Lung microvascular endothelial cell (primary cell): Measurements from ENCODE around the gene ZBTB16. TPM values are rescaled to one million over a fixed set of nuclear protein-coding genes. Genes with fewer than 3 reads are reported as not detected.

Experiments
- DNase-seq, 2 donors: peaks; one replicate each; pipeline versions ENCODE4 v3.0.0 to v3.0.0-alpha.2; 2010; ENCODE audit warnings: low read depth in 2 of 2
- total RNA-seq: library from RNA; depleted of rRNA; stranded (reverse); fragments of >200 nt; gene quantifications from 2 replicates; pipeline ENCODE4 v1.2.1, GENCODE V29; 2014

Gene ZBTB16
- total RNA-seq, 1 donor from 2014 or later: 22.0 TPM

DNA sequence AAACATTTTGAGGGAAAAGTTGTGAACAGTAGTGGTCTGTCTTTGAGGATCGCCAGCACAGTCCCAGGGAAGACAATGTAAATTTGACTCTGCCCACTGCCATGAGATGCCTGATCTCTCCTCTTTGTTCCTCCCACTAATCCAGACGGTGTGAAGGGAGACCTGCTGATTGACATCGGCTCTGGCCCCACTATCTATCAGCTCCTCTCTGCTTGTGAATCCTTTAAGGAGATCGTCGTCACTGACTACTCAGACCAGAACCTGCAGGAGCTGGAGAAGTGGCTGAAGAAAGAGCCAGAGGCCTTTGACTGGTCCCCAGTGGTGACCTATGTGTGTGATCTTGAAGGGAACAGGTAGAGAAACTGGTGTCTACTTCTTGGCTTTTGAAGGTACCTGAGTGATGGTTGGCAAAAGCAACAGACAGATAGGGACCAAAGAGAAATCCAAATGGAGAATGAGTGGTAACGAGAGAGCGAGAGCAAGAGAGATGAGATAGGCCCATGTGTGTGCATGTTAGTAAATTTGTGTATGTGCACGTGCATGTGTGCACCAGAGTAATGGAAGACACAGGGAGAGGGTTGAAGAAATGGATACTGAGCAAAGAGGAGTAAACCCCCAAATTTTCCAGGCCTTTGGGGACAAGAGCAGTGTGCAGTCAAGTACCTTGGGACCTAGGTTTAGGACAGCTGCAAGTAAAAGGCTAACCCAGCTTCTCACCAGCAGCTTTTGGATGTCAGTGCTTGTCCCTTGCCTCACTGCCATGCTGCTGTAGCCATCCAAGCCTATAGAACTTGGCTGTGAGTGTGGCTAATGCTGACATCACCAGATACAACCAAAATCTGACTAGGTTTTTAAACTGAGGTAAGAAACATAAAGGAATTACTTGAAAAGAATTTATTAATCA, 238.5 kb downstream of the ZBTB16 start:
- no peak for DNase-seq

DNA sequence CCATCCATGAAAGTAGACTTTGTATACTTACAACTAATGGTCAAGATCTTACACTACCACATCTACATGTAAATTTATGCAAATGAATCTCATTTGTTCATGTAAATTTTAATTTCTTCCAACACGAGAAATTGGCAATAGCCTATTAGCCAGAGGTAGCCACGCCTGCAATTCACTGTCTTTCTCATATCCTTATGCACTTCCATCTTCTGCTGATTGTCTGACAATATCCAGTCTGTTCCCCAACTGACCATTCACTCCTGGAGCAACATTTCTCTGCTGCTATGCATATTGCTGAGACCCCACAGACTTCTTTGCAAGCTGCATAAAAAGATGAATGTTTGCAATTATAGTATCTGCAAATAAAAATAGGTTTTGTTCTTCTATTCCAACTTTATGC, 239.2 kb downstream of the ZBTB16 start:
- DNase-seq: no peak

Other genes starting within 250 kb of the ZBTB16 start
- gene USP28, start 184.1 kb upstream of the ZBTB16 start, total RNA-seq: 19.8 and 22.2 TPM in 2 replicates
- not detected in 2 replicates for gene HTR3B, start 154.9 kb upstream of the ZBTB16 start, total RNA-seq
- not detected in 2 replicates for gene HTR3A, start 84.6 kb upstream of the ZBTB16 start, total RNA-seq
- gene NNMT, start 236.7 kb downstream of the ZBTB16 start, total RNA-seq: 200 and 316 TPM in 2 replicates